SK-N-SH (cell line): ENCODE measurements around the gene ANKRD52. TPM values are rescaled to one million over a fixed set of nuclear protein-coding genes. Genes with fewer than 3 reads are reported as not detected.

Experiments
- CTCF ChIA-PET: fragments of 300-600, 350-600 bp; formaldehyde crosslinking; extraction: SDS; loops from one replicate; lab custom pipeline; 2021; lab: Yijun Ruan, JAX
- POLR2A ChIA-PET: fragments of 350-600 bp; sonication (Branson Sonifier 250); formaldehyde crosslinking; extraction: SDS; loops from one replicate; lab custom pipeline; 2020; ENCODE audit warnings: antibody characterized with exemption, inconsistent platforms; lab: Yijun Ruan, JAX
- DNase-seq: peaks from one replicate; pipeline ENCODE4 v3.0.0; 2012
- H2AFZ ChIP-seq: fragments of 200-600 bp; sonication (generic); 2 replicates; pipeline ENCODE4 v1.8.1; 2016; ENCODE audit warnings: antibody characterized with exemption, mild to moderate bottlenecking, low read depth
- H3F3A ChIP-seq: fragments of 200-600 bp; sonication (generic); replicated peaks from 2 replicates; pipeline ENCODE3; 2016; ENCODE audit warnings: antibody characterized with exemption, mild to moderate bottlenecking; ENCODE audit not compliant: insufficient read depth
- H3K27ac ChIP-seq, 2 experiments: fragments of 200-500 bp in 1 of 2; fragments of 200-600 bp in 1 of 2; sonication (Bioruptor generic) in 1 of 2; sonication (generic), shearing (Covaris generic) in 1 of 2; 2 replicates each; pipeline versions ENCODE4 v1.5.1 to v1.6.1; 2014 to 2016; ENCODE audit warnings: low read depth in 2 of 2, inconsistent platforms in 1 of 2, low read length in 1 of 2, mild to moderate bottlenecking in 1 of 2, mixed read lengths in 1 of 2
- H3K27me3 ChIP-seq: fragments of 200-600 bp; sonication (generic), shearing (Covaris generic); 2 replicates; pipeline ENCODE4 v1.6.1; 2016; ENCODE audit warnings: mixed run types; ENCODE audit not compliant: insufficient read depth
- H3K36me3 ChIP-seq, 2 experiments: fragments of 200-500 bp in 1 of 2; fragments of 200-600 bp in 1 of 2; sonication (Bioruptor generic) in 1 of 2; sonication (generic) in 1 of 2; replicated peaks in 1 of 2; 2 replicates each; pipeline versions ENCODE3 to v1.5.1; 2014 to 2016; ENCODE audit warnings: low read length in 1 of 2, mild to moderate bottlenecking in 1 of 2; ENCODE audit not compliant: insufficient read depth in 2 of 2, control insufficient read depth in 1 of 2
- H3K4me1 ChIP-seq, 2 experiments: fragments of 200-500 bp in 1 of 2; fragments of 200-600 bp in 1 of 2; sonication (Bioruptor generic) in 1 of 2; sonication (generic), shearing (Covaris generic) in 1 of 2; 2 replicates each; pipeline versions ENCODE4 v1.5.1 to v1.6.1; 2014 to 2016; ENCODE audit warnings: low read depth in 1 of 2, low read length in 1 of 2, mixed run types in 1 of 2; ENCODE audit not compliant: insufficient read depth in 2 of 2, control insufficient read depth in 1 of 2
- H3K4me2 ChIP-seq: fragments of 200-600 bp; sonication (generic), shearing (Covaris generic); 2 replicates; pipeline ENCODE4 v1.6.1; 2017; ENCODE audit warnings: mixed run types
- H3K4me3 ChIP-seq, 2 experiments: fragments of 200-500 bp in 1 of 2; fragments of 200-600 bp in 1 of 2; sonication (Bioruptor generic) in 1 of 2; sonication (generic), shearing (Covaris generic) in 1 of 2; 2 replicates each; pipeline versions ENCODE4 v1.5.1 to v1.8.1; 2014 to 2016; ENCODE audit warnings: low read depth in 2 of 2, inconsistent platforms in 1 of 2, low read length in 1 of 2, mild to moderate bottlenecking in 1 of 2, mixed read lengths in 1 of 2, moderate library complexity in 1 of 2
- H3K79me2 ChIP-seq: fragments of 200-600 bp; sonication (generic); 2 replicates; pipeline ENCODE4 v1.8.1; 2017; ENCODE audit warnings: mild to moderate bottlenecking; ENCODE audit not compliant: insufficient read depth
- H3K9ac ChIP-seq: fragments of 200-600 bp; sonication (generic); 2 replicates; pipeline ENCODE4 v1.6.1; 2017; ENCODE audit warnings: mixed run types
- H3K9me2 ChIP-seq: fragments of 200-600 bp; sonication (generic); 2 replicates; pipeline ENCODE4 v1.6.1; 2017; ENCODE audit warnings: mixed run types
- H3K9me3 ChIP-seq: fragments of 200-600 bp; sonication (generic); 2 replicates; pipeline ENCODE4 v1.6.1; 2017; ENCODE audit warnings: mixed run types, mild to moderate bottlenecking, moderate library complexity
- H4K20me1 ChIP-seq: fragments of 200-600 bp; sonication (generic); 2 replicates; pipeline ENCODE4 v1.6.1; 2017; ENCODE audit warnings: mild to moderate bottlenecking, mixed run types; ENCODE audit not compliant: insufficient read depth
- ELF1 ChIP-seq: IDR thresholded peaks from 2 replicates; pipeline ENCODE4 v1.4.0; 2012
- FOXJ3 ChIP-seq: sonication (generic); formaldehyde crosslinking; IDR thresholded peaks from 2 replicates; pipeline ENCODE4 v1.5.1; 2020; ENCODE audit warnings: mild to moderate bottlenecking, missing genetic modification reagents
- FOXM1 ChIP-seq: IDR thresholded peaks from 2 replicates; pipeline ENCODE4 v1.4.0; 2012; ENCODE audit warnings: low read depth, mild to moderate bottlenecking
- GABPA ChIP-seq: IDR thresholded peaks from 2 replicates; pipeline ENCODE4 v1.4.0; 2012; ENCODE audit warnings: low read depth, mild to moderate bottlenecking
- JUND ChIP-seq: IDR thresholded peaks from 2 replicates; pipeline ENCODE4 v1.4.0; 2012
- MEF2A ChIP-seq: IDR thresholded peaks from 2 replicates; pipeline ENCODE4 v1.4.0; 2012; ENCODE audit warnings: low read depth, borderline replicate concordance
- POLR2AphosphoS5 ChIP-seq: IDR thresholded peaks from 2 replicates; pipeline ENCODE4 v1.6.1; 2012; ENCODE audit warnings: low read depth, low read length
- RAD21 ChIP-seq: IDR thresholded peaks from 2 replicates; pipeline ENCODE4 v1.6.1; 2012; ENCODE audit warnings: mild to moderate bottlenecking, low read length
- REST ChIP-seq: IDR thresholded peaks from 2 replicates; pipeline ENCODE4 v1.6.1; 2012; ENCODE audit warnings: mild to moderate bottlenecking, low read depth, low read length, moderate library complexity
- TAF1 ChIP-seq: IDR thresholded peaks from 2 replicates; pipeline ENCODE4 v1.6.1; 2012; ENCODE audit warnings: low read depth, mild to moderate bottlenecking, low read length, moderate library complexity, borderline replicate concordance
- TEAD4 ChIP-seq: IDR thresholded peaks from 2 replicates; pipeline ENCODE4 v1.4.0; 2012; ENCODE audit warnings: mild to moderate bottlenecking, borderline replicate concordance; ENCODE audit not compliant: insufficient read depth
- YY1 ChIP-seq: IDR thresholded peaks from 2 replicates; pipeline ENCODE4 v1.4.0; 2012; ENCODE audit warnings: low read depth, mild to moderate bottlenecking
- WGBS: methylation state at CpG from one replicate; pipeline ENCODE4 v1.1.6; 2017; ENCODE audit warnings: low lambda C conversion rate; 5-methylcytosine and 5-hydroxymethylcytosine counted together
- polyA plus RNA-seq, 3 experiments: library from polyadenylated mRNA; depleted of rRNA; stranded (reverse); fragments of >200 nt; gene quantifications; 2 replicates each; pipeline ENCODE4 v1.2.3, GENCODE V29; 2012
- TF ChIP-seq, protein P1 (sequence below): fragments of 150-350 bp; IDR thresholded peaks from 2 replicates; pipeline ENCODE4 v1.6.1; 2016; ENCODE audit warnings: mild to moderate bottlenecking, low read depth, low read length
- TF ChIP-seq, protein P2 (sequence below): IDR thresholded peaks from 2 replicates; pipeline ENCODE4; 2012
- TF ChIP-seq, protein P3 (sequence below): IDR thresholded peaks from 2 replicates; pipeline ENCODE4 v1.4.0; 2012; ENCODE audit warnings: low read depth

ANKRD52 gene
- polyA plus RNA-seq, 1 of the 3 experiments (the other 2 are of a cell fraction) = 23.4 TPM

GRCh38 chr12:56298828-56299227 is 40.6 kb upstream of the ANKRD52 start:
- POLR2A ChIA-PET = interaction anchor here (0.6 to 2.2 kb wide), 5 partner anchors 17 to 100 kb away, joined by 3 to 12 read pairs (median 4); partner anchors contain the start of genes CNPY2, COQ10A and STAT2
- Histone ChIP-seq H3K9ac (peak overlapping the region; percentile 92), H3K4me3 (peak overlapping the region; percentile 78 to 92), H2AFZ (no peak overlapping the region), H3F3A (peaks cover 34% of the 10 kb centered on the region), H3K79me2 (peaks cover 76% of the 10 kb centered on the region), H3K27me3 (no peaks in the 10 kb centered on the region), H3K9me3 (no peaks in the 10 kb centered on the region), H3K4me2 (peak overlapping the region; percentile 96), H3K36me3 (peaks cover 4 to 23% of the 10 kb centered on the region in 2 experiments), H3K4me1 (peaks cover 14 to 27% of the 10 kb centered on the region in 2 experiments; a peak in 2 of 4 replicates), H3K9me2 (no peaks in the 10 kb centered on the region), H3K27ac (peak overlapping the region in 1 of 2 experiments; percentile 85; a peak in 1 of 4 replicates), H4K20me1 (peaks cover 40% of the 10 kb centered on the region)
- 83% methylated on average over 5 of the region's 5 CpGs for WGBS
- no peak for DNase-seq
- no peak for TF ChIP-seq TAF1
- TF ChIP-seq REST = no peak
- TF ChIP-seq TEAD4 = no peak
- TF ChIP-seq, protein P1, sequence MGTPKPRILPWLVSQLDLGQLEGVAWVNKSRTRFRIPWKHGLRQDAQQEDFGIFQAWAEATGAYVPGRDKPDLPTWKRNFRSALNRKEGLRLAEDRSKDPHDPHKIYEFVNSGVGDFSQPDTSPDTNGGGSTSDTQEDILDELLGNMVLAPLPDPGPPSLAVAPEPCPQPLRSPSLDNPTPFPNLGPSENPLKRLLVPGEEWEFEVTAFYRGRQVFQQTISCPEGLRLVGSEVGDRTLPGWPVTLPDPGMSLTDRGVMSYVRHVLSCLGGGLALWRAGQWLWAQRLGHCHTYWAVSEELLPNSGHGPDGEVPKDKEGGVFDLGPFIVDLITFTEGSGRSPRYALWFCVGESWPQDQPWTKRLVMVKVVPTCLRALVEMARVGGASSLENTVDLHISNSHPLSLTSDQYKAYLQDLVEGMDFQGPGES = no peak
- TF ChIP-seq FOXJ3 = no peak
- CTCF ChIA-PET = interaction anchor here (0.9 to 2.7 kb wide), 8 partner anchors 12 to 338 kb away, joined by 3 to 6 read pairs (median 4); partner anchors contain the start of genes ANKRD52, CNPY2, ERBB3 and SMARCC2

DNA sequence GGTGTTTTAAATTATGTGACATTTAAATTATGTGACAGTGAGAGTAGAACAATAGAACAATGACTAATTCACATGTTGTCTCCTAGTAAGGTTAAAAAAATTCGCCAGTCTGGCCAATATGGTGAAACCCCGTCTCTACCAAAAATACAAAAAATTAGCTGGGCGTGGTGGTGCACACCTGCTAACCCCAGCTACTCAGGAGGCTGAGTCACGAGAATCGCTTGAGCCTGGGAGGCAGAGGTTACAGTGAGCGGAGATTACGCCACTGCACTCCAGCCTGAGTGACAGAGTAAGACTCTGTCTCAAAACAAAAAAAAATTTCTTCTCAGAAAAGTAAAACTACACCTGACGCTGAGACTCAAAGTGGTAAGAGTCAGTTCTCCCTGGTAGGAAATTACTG is 39.2 kb upstream of the ANKRD52 start:
- no peak for DNase-seq
- ChIA-PET POLR2A (no interaction called here), CTCF (interaction anchor here (1.0 to 2.7 kb wide), 3 partner anchors 10 to 167 kb away, joined by 3 to 6 read pairs (median 3); partner anchors contain the start of gene CNPY2)
- Histone ChIP-seq H3K27ac (no peak overlapping the region), H4K20me1 (peaks cover 51% of the 10 kb centered on the region), H3K36me3 (peaks cover 4 to 22% of the 10 kb centered on the region in 2 experiments), H3K9me2 (no peaks in the 10 kb centered on the region), H3K4me3 (no peak overlapping the region), H3K79me2 (peaks cover 90% of the 10 kb centered on the region), H3K9ac (no peak overlapping the region), H3K27me3 (no peaks in the 10 kb centered on the region), H3K9me3 (no peaks in the 10 kb centered on the region), H3K4me2 (peak overlapping the region; percentile 96), H2AFZ (no peak overlapping the region), H3K4me1 (peaks cover 14 to 27% of the 10 kb centered on the region in 2 experiments; a peak in 2 of 4 replicates), H3F3A (peaks cover 21% of the 10 kb centered on the region)
- 95% methylated on average over 8 of the region's 8 CpGs for WGBS
- no peak for TF ChIP-seq YY1
- no peak for TF ChIP-seq TEAD4
- TF ChIP-seq, protein P2, sequence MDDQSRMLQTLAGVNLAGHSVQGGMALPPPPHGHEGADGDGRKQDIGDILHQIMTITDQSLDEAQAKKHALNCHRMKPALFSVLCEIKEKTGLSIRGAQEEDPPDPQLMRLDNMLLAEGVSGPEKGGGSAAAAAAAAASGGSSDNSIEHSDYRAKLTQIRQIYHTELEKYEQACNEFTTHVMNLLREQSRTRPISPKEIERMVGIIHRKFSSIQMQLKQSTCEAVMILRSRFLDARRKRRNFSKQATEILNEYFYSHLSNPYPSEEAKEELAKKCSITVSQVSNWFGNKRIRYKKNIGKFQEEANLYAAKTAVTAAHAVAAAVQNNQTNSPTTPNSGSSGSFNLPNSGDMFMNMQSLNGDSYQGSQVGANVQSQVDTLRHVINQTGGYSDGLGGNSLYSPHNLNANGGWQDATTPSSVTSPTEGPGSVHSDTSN = no peak
- no peak for TF ChIP-seq JUND
- TF ChIP-seq, protein P3, sequence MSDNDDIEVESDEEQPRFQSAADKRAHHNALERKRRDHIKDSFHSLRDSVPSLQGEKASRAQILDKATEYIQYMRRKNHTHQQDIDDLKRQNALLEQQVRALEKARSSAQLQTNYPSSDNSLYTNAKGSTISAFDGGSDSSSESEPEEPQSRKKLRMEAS = no peak
- no peak for TF ChIP-seq RAD21
- TF ChIP-seq ELF1 = no peak
- TF ChIP-seq POLR2AphosphoS5 = no peak
- TF ChIP-seq FOXM1 = no peak
- no peak for TF ChIP-seq REST
- TF ChIP-seq GABPA = no peak
- TF ChIP-seq MEF2A = no peak
